Activated naive CD8-positive, alpha-beta T cell (primary cell): Measurements from ENCODE around the gene PKHD1.
"Not testable (repeated sequence)": the region's sequence is repeated elsewhere in the genome, so short reads cannot be mapped to it uniquely, and the experiment has no call there.

Source experiments
- H3K27ac Mint-ChIP-seq: one replicate; pipeline ENCODE4 v1.8.0; 2021; ENCODE audit warnings: mixed read lengths
- H3K27me3 Mint-ChIP-seq: one replicate; pipeline ENCODE4 v1.8.0; 2021; ENCODE audit warnings: mixed read lengths
- H3K36me3 Mint-ChIP-seq: one replicate; pipeline ENCODE4 v1.8.0; 2021; ENCODE audit warnings: mixed read lengths
- H3K4me1 Mint-ChIP-seq: one replicate; pipeline ENCODE4 v1.8.0; 2021; ENCODE audit warnings: low read depth, mixed read lengths
- H3K4me3 Mint-ChIP-seq: one replicate; pipeline ENCODE4 v1.8.0; 2021; ENCODE audit warnings: mild to moderate bottlenecking, mixed read lengths
- H3K9me3 Mint-ChIP-seq: one replicate; pipeline ENCODE4 v1.8.0; 2021; ENCODE audit warnings: low read depth, mixed read lengths

PKHD1 gene

DNA sequence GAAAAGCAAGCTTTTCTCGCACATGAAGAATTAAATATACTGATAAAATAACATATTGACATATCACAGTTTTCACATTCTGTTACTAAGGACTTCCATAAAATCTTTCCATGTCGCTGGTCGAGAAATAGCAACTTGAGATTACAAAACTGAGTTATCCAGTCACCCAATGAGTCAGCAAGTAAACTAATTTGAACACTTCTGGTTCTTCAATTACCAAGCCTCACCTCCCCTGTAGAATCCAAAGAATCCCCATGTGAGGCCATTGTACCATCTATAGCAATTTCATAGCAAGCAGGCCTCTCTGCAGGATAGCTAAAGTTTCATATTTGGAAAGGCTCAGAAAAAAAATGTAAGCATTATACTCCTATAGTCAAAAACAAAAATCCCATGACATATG, 87.3 kb downstream of the PKHD1 start:
- H3K27me3 Mint-ChIP-seq = peaks cover 8% of the 10 kb centered on the region
- no peaks in the 10 kb centered on the region for H3K9me3 Mint-ChIP-seq
- no peaks in the 10 kb centered on the region for H3K36me3 Mint-ChIP-seq
- H3K4me3 Mint-ChIP-seq = no peak overlapping the region
- H3K27ac Mint-ChIP-seq = no peak overlapping the region
- H3K4me1 Mint-ChIP-seq = no peaks in the 10 kb centered on the region

DNA sequence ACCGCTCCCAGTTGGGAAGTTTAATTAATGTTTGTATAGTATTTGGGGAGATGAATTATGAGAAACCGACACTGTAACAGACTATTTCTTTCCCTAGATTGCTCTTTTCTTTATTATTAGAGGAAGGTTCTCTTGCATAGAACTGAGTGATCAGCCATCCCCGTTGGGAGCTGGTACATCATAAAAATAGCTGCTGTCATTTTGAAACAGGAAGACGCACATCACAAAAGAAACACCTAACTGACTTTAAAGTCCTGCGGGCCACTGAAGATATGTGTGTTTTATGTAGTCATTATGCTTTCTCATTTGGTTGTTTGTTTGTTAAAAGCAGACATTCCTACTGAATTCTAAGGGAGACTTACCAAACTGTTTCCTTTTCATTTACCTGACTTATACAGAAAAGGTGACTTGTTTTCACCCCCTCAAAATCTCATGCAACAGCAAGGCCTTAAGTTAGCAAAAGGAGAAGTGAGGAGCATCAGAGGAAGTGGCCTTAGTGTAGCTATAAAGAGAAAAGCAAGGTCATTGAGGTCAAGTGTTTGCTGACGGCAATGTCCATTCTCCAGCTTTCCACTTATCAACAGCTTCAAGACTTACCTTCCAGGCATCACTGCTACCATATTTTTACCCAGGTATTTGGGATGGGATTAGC, 91.0 kb downstream of the PKHD1 start:
- Mint-ChIP-seq H3K27ac (no peak overlapping the region), H3K4me1 (no peaks in the 10 kb centered on the region), H3K27me3 (peaks cover 13% of the 10 kb centered on the region), H3K4me3 (no peak overlapping the region), H3K9me3 (no peaks in the 10 kb centered on the region), H3K36me3 (no peaks in the 10 kb centered on the region)

DNA sequence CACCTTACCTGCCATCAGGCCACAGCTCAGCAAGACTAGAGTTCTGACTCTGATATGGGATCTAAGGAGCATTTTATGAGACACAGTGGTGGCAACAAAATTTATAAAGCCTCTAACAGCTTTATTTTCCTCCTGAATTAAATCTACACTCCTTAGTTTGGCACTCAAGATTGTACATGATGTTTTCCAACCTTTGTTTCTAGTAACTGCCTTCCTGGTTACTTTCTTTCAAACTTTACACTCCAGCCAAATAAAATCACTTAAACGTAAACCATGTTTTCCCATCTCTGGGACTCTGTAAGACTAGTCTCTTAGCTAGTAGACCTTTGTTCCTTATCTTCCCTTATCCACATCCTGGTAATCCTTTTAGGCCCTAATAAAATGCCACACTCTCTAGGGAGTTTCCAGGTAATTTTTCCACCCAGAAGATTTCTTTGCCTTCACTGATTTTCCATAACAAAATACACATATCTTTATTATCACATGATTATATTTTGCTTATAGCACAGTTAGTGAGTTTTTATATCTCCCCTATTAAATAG, 92.1 kb downstream of the PKHD1 start:
- no peak overlapping the region for H3K4me3 Mint-ChIP-seq
- H3K4me1 Mint-ChIP-seq = no peaks in the 10 kb centered on the region
- H3K27me3 Mint-ChIP-seq = peaks cover 13% of the 10 kb centered on the region
- H3K36me3 Mint-ChIP-seq = no peaks in the 10 kb centered on the region
- H3K27ac Mint-ChIP-seq = no peak overlapping the region
- no peaks in the 10 kb centered on the region for H3K9me3 Mint-ChIP-seq

DNA sequence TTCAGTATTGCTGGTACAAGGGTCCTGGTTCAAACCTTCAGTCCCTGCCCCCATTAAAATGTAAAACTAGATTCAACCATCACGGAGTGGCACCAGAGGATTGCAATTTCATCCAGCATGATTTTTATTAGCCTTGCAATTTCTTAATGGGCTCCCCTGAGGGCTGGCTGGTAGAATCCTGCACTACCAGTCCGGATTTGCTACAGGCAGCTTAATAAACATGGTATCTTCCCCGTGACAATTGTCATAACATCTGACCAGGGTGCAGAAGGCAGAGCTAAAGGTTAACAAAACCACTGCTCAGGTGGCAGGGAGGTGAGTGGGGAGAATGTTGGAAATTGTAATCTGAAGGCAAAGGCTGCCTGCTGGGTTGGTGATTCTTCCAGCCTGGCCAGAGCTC, 94.5 kb downstream of the PKHD1 start:
- no peaks in the 10 kb centered on the region for H3K36me3 Mint-ChIP-seq
- no peak overlapping the region for H3K27ac Mint-ChIP-seq
- H3K9me3 Mint-ChIP-seq = no peaks in the 10 kb centered on the region
- no peak overlapping the region for H3K4me3 Mint-ChIP-seq
- no peaks in the 10 kb centered on the region for H3K4me1 Mint-ChIP-seq
- peaks cover 12% of the 10 kb centered on the region for H3K27me3 Mint-ChIP-seq

DNA sequence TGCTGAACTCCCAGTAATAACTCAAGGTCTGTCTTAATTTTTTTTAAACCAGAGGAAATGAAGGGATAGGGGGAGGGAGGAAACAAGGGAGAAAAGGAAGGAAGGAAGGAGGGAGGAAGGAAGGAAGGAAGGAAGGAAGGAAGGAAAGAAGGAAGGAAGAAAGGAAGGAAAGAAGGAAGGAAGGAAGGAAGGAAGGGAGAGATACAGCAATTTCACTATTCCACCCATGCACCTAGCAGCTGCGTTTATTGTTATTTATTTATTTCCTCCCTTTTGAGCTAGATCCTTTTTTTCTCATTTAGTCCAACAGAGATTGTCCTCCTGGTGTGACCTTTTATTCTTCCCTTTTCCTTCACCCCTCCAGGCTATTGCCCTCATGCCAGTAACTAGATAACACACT, 97.6 kb downstream of the PKHD1 start:
- Mint-ChIP-seq H3K27ac (no peak overlapping the region), H3K36me3 (no peaks in the 10 kb centered on the region), H3K4me3 (no peak overlapping the region), H3K4me1 (no peaks in the 10 kb centered on the region), H3K9me3 (no peaks in the 10 kb centered on the region), H3K27me3 (peaks cover 8% of the 10 kb centered on the region)

DNA sequence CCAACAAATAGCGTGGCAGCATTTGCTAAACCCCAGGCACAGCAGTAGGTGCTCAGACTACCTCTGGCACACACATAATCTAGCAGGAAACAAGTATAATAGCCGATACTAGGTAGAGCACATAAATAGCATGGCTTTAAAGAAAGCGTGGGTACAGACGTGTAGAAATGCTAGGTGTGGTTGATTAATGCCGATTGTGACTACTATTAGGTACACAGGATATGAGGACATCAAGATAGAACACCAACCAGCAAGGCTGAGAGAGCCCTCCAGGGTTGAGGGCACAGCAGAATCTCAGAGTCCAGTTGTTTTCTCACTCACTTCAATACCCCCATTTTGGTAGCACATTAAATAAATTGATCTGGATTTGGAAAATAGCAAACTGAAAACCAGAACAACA, 100.5 kb downstream of the PKHD1 start:
- Mint-ChIP-seq H3K4me3 (no peak overlapping the region), H3K9me3 (no peaks in the 10 kb centered on the region), H3K4me1 (no peaks in the 10 kb centered on the region), H3K27ac (no peak overlapping the region), H3K36me3 (no peaks in the 10 kb centered on the region), H3K27me3 (peaks cover 9% of the 10 kb centered on the region)

DNA sequence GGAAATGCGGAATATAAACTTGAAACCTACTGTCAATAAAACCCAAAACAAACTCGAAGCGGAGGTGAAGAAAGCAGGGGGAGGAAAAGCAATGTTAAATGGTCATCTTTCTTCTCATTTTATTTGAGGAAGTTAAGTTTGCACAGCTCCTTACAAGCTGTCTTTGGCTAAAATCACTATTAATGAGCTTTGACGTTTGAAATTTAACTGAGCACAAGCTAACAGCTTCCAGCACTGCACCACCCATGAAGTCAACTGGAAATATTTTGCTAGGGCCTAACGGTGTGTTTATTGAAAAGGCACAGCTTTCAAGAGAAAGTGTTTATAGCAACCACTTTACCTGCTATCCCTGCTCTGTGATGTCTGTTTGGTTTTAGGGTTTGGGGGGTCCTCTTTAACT, 103.8 kb downstream of the PKHD1 start:
- Mint-ChIP-seq H3K4me1 (no peaks in the 10 kb centered on the region), H3K4me3 (no peak overlapping the region), H3K27me3 (peaks cover 9% of the 10 kb centered on the region), H3K36me3 (no peaks in the 10 kb centered on the region), H3K9me3 (no peaks in the 10 kb centered on the region), H3K27ac (no peak overlapping the region)

DNA sequence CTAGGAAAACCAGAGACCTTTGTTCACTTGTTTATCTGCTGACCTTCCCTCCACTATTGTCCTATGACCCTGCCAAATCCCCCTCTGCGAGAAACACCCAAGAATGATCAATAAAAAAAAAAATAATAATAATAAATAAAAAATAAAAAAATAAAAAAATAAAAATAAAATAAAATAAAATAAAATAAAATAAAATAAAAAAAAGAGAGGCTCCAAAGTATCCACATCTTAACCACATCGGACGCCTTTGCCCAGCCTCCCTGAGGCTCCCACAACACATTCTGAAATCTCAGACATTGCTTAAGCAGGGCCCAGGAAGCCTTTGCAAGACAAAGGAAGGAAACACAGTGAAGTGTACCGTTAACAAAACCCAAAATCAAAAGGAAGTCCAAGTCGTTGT, 104.7 kb downstream of the PKHD1 start:
- not testable (repeated sequence) for H3K4me3 Mint-ChIP-seq

DNA sequence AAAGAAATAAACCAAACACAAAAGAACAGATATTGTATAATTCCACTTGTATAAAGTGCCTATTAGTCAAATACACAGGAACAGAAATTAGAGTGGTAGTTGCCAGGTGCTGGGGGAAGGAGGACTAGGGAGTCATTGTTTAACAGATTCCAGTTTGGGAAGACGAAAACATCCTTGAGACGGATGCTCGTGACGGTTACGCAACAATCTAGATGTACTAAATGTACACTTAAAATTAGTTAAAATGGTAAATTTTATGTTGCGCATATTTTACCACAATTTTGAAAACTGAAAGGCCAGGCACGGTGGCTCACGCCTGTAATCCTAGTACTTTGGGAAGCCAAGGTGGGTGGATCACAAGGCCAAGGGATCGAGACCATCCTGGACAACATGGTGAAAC, 111.0 kb downstream of the PKHD1 start:
- no peaks in the 10 kb centered on the region for H3K9me3 Mint-ChIP-seq
- peaks cover 10% of the 10 kb centered on the region for H3K27me3 Mint-ChIP-seq
- no peaks in the 10 kb centered on the region for H3K36me3 Mint-ChIP-seq
- H3K27ac Mint-ChIP-seq = no peak overlapping the region
- H3K4me3 Mint-ChIP-seq = no peak overlapping the region
- H3K4me1 Mint-ChIP-seq = no peaks in the 10 kb centered on the region

More for the DNA sequence above, 104.7 kb downstream of the PKHD1 start:
- not testable (repeated sequence) for H3K36me3 Mint-ChIP-seq, H3K27me3 Mint-ChIP-seq, H3K4me1 Mint-ChIP-seq, H3K9me3 Mint-ChIP-seq, H3K27ac Mint-ChIP-seq

DNA sequence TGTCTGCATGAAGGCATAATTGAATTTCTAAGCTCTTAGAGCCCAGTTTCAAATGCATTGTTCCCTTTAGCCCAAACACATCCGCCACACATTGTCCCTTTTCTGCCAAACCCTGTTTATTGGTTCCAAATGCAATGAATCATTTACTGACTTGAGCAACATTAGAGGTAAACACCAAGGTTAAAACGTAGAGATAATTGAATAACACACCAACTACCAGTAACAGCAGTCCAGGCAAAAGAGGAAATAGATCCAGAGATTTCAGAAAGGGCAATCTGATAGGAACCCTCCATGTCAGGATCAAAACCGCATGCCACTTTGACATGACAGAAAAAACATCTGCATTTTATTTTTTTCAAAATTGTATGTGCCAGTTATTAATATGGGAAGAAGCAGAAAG, 114.8 kb downstream of the PKHD1 start:
- peaks cover 3% of the 10 kb centered on the region for H3K9me3 Mint-ChIP-seq
- no peak overlapping the region for H3K27ac Mint-ChIP-seq
- H3K36me3 Mint-ChIP-seq = no peaks in the 10 kb centered on the region
- no peak overlapping the region for H3K4me3 Mint-ChIP-seq
- no peaks in the 10 kb centered on the region for H3K4me1 Mint-ChIP-seq
- peaks cover 13% of the 10 kb centered on the region for H3K27me3 Mint-ChIP-seq

DNA sequence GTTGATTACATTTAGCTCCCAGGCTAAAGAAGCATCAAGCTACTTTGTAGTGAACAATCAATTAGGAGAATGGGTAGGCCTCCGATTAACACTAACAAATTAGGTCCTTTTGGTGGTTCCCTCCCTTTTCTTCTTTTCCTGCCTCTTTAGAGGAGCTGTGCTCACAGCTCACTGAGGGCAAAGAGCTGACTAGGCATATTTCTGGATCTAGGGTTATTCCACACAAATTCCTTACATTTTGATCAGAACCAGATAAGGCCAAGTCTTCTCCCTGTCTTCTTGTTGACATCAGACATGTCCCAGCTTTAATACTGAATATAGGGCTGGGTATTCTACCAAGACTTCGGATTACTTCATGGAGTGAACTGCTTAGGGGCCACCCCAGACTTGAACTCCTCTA, 119.1 kb downstream of the PKHD1 start:
- peaks cover 16% of the 10 kb centered on the region for H3K27me3 Mint-ChIP-seq
- H3K4me1 Mint-ChIP-seq = no peaks in the 10 kb centered on the region
- no peak overlapping the region for H3K27ac Mint-ChIP-seq
- H3K4me3 Mint-ChIP-seq = no peak overlapping the region
- no peaks in the 10 kb centered on the region for H3K36me3 Mint-ChIP-seq
- peaks cover 3% of the 10 kb centered on the region for H3K9me3 Mint-ChIP-seq

DNA sequence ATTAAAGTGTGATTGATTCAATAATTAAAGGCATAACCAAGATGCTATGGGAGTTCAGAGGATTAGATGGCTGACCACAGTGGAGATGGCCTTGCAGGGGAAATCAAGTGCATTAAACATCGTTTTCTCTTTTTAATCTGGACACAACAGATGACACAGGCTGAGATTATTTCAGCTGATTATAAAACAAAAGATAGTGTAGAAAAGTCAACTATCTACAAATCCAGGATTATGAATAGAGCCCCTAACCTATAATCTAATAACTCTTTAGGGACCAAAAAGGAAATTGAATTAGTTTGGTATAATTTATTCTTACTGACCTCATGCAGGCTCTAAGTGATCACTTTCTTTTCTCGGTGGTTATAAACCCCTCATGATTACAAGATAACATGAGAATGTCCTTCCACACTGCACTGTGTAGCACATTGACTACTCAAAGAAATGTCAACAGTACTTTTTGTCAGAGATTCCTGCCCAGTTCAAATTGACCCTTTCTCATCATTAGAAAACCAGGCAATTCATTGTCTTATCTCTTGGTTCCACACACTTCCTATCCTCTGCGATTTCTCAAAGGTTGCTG, 122.1 kb downstream of the PKHD1 start:
- no peak overlapping the region for H3K4me3 Mint-ChIP-seq
- H3K27ac Mint-ChIP-seq = no peak overlapping the region
- H3K4me1 Mint-ChIP-seq = no peaks in the 10 kb centered on the region
- peaks cover 9% of the 10 kb centered on the region for H3K27me3 Mint-ChIP-seq
- H3K36me3 Mint-ChIP-seq = no peaks in the 10 kb centered on the region
- peaks cover 3% of the 10 kb centered on the region for H3K9me3 Mint-ChIP-seq

DNA sequence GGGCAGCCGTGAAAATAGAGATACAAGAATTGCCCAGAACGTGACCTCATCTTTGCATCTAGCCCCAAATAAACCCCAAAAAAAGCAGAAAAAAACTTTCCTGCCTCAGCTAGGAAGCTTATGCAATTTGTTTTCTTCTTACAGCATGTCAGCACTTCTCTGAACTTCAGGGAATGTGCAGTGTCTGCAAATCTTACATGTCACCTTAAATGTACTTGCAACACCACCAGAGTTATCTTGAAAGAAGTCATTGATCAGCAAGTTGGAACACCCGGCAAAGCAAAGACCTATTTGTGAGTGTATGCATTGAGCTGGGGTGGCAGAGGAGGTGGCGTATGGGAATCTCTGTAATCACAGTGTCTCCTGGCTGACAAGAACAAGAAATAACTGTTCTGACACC, 123.4 kb downstream of the PKHD1 start:
- Mint-ChIP-seq H3K9me3 (no peaks in the 10 kb centered on the region), H3K27me3 (peaks cover 13% of the 10 kb centered on the region), H3K36me3 (no peaks in the 10 kb centered on the region), H3K4me3 (no peak overlapping the region), H3K4me1 (no peaks in the 10 kb centered on the region), H3K27ac (no peak overlapping the region)

DNA sequence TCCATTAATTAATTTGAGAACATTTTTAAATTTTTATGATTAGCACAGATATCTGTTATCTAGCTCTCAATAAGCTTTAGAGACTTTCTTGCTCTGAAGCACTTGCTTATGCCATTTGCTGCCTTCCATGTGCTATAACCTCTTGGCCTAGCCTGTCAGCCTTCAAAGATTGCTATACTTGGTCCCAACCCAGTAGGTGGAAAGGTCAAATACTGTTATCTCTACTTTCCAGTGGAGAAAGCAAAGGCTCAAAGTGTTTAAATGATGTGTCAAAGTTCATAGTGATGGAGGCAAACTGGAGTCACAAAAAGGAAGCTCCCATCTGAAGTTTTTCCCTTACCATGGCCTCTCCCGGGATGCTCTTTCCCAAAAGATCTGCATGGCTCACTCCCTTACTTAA, 125.1 kb downstream of the PKHD1 start:
- H3K4me1 Mint-ChIP-seq = no peaks in the 10 kb centered on the region
- H3K9me3 Mint-ChIP-seq = no peaks in the 10 kb centered on the region
- no peaks in the 10 kb centered on the region for H3K36me3 Mint-ChIP-seq
- H3K27me3 Mint-ChIP-seq = peaks cover 13% of the 10 kb centered on the region
- no peak overlapping the region for H3K4me3 Mint-ChIP-seq
- no peak overlapping the region for H3K27ac Mint-ChIP-seq

DNA sequence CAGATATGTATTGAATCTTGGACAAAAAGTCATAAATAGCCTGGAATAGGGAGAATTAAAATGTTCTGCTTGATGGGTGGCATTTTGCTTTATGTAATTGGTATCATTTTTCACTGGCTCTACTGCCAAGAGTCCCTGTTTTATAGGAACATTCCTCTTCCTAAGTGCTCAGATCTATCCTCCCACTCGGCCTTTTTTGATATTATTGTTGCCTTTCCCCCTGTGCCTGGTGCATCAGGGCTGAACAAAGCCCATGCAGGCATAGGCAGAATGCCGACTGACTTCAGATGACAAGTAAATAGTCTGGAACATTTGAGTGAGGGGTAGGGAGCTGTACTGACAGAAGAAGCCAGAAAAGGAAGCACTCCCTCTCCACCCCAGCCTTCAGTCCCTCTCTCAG, 127.0 kb downstream of the PKHD1 start:
- no peaks in the 10 kb centered on the region for H3K36me3 Mint-ChIP-seq
- no peak overlapping the region for H3K4me3 Mint-ChIP-seq
- H3K27me3 Mint-ChIP-seq = peaks cover 6% of the 10 kb centered on the region
- H3K4me1 Mint-ChIP-seq = no peaks in the 10 kb centered on the region
- H3K9me3 Mint-ChIP-seq = no peaks in the 10 kb centered on the region
- no peak overlapping the region for H3K27ac Mint-ChIP-seq
